Glomerular visceral epithelial cell (primary cell): Measurements from ENCODE around the gene CSF1R.
"Not testable (repeated sequence)": the region's sequence is repeated elsewhere in the genome, so short reads cannot be mapped to it uniquely, and the experiment has no call there.

Experiments used
- DNase-seq: peaks from one replicate; pipeline ENCODE4 v3.0.0-alpha.2; 2016; ENCODE audit errors: extremely low spot score

Gene CSF1R

GRCh38 chr5:150103678-150104549 is 17.6 kb upstream of the CSF1R start:
- DNase-seq = no peak

- DNase-seq = no peak
These were observed 14.7 kb upstream of the CSF1R start for GRCh38 chr5:150101023-150101422.

GRCh38 chr5:150097152-150097551 is 10.8 kb upstream of the CSF1R start:
- no peak for DNase-seq

- DNase-seq = no peak
These were observed 5.9 kb upstream of the CSF1R start for GRCh38 chr5:150092159-150092787.

GRCh38 chr5:150085191-150085912 is 1.0 kb downstream of the CSF1R start:
- DNase-seq = no peak

GRCh38 chr5:150084754-150085153 is 1.6 kb downstream of the CSF1R start:
- not testable (repeated sequence) for DNase-seq

GRCh38 chr5:150082889-150083288 is 3.5 kb downstream of the CSF1R start:
- no peak for DNase-seq

GRCh38 chr5:150082374-150082773 is 4.0 kb downstream of the CSF1R start:
- DNase-seq = no peak

- no peak for DNase-seq
These were observed 4.6 kb downstream of the CSF1R start for GRCh38 chr5:150081541-150082283.

- DNase-seq = no peak
These were observed 5.5 kb downstream of the CSF1R start for GRCh38 chr5:150080696-150081435.

GRCh38 chr5:150079909-150080461 is 6.4 kb downstream of the CSF1R start:
- no peak for DNase-seq

- no peak for DNase-seq
These were observed 7.3 kb downstream of the CSF1R start for GRCh38 chr5:150078802-150079689.

- DNase-seq = no peak
These were observed 8.2 kb downstream of the CSF1R start for GRCh38 chr5:150077996-150078801.

GRCh38 chr5:150077060-150077459 is 9.3 kb downstream of the CSF1R start:
- DNase-seq = no peak

GRCh38 chr5:150075806-150076205 is 10.5 kb downstream of the CSF1R start:
- DNase-seq = no peak

- no peak for DNase-seq
These were observed 11.1 kb downstream of the CSF1R start for GRCh38 chr5:150075233-150075632.

GRCh38 chr5:150073677-150074076 is 12.7 kb downstream of the CSF1R start:
- no peak for DNase-seq

- no peak for DNase-seq
These were observed 13.2 kb downstream of the CSF1R start for GRCh38 chr5:150073086-150073625.

- no peak for DNase-seq
These were observed 15.5 kb downstream of the CSF1R start for GRCh38 chr5:150070821-150071220.
